Fibroblast of skin of left quadriceps (primary cell): ENCODE measurements around the gene TP73.

Experiments used
- DNase-seq, 2 experiments: peaks; one replicate each; pipeline ENCODE4 v3.0.0-alpha.2; 2013; ENCODE audit warnings: low read depth in 2 of 2

The TP73 gene

DNA sequence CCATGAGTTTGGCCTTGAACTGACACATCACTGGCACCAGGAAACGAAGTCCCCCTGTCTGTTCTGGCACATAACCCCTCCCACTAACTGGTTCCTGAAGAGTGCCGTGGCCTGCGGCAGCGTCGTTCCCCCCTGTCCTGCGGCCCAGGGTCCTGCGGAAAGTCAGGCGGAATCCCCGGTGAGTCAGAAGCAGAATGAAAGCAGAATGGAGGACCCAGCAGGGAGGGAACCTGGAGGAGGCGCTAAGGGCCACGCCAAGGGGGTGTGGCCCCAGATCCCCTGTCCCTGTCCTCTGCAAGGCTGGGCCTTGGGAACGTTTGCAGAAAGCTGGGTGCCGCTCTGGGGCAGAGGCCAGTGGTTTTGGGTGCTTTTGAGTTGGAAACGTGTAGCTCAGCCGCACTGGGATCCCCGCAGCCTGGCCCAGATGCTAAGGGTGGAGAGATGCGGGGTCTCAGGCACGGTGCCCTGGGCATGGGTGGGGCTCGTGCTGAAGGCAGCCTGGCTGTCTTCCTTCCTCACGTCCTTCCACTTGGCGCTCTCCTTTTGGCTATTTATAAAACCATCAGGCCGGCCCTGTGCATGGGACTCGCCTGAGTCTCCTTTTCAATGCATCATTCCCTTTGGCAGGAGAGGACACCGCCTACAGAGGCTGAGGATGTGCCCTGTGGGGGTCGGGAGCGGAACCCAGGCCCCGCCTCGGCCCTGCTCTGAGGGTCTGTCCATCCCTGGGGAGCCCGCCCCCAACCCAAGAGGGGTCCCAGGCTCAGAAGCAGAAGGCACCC lies 36.2 kb downstream of the TP73 start:
- DNase-seq, result no peak

DNA sequence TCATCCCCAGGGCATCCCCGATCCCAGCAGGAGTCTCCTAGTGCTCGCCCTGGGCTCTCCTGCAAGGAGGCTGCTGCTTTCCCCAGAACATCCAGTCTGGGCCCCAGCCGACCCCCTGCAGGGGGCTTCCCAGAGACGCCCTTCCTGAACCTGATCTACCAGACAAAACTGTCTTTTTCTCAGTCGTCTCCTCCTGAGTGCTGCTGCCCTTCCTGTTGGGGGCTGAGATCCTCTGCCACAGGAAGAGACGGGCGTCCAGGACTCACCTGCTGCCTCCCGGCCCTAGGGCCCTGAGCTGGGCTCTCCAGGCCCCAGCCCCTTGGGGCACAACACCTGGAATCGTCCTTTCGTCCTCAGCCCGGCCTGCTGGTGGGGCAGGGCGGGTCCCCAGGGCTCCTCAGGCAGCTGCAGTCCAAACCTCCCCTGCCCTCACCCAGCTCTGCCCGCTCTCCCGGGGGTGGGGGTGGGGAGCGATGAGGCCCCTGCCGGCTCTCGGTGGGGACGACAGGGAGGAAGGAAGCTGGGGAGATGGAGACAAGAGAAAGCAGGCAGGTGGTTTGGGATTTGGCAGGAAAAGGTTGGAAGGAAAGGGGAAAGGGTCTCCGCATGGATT lies 36.9 kb downstream of the TP73 start:
- DNase-seq, result no peak

DNA sequence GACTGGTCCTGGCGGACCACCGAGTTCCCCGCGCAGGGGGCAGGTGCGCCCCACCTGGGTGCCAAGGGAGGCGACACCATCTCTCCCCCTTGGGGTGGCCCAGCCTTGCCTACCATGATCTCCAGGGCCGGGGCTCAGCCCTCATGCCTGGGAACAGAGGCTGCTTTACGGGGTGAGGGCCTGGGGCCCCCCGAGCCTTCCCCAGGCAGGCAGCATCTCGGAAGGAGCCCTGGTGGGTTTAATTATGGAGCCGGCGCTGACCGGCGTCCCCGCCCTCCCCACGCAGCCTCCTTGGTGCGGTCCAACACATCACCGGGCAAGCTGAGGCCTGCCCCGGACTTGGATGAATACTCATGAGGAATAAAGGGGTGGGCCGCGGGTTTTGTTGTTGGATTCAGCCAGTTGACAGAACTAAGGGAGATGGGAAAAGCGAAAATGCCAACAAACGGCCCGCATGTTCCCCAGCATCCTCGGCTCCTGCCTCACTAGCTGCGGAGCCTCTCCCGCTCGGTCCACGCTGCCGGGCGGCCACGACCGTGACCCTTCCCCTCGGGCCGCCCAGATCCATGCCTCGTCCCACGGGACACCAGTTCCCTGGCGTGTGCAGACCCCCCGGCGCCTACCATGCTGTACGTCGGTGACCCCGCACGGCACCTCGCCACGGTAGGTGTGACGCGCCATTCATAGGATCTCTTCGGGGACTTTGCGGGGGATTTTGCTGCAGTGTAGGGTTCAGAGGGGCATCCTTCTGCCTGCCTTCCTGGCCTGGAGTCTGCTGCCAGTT lies 38.2 kb downstream of the TP73 start:
- no peak for DNase-seq

DNA sequence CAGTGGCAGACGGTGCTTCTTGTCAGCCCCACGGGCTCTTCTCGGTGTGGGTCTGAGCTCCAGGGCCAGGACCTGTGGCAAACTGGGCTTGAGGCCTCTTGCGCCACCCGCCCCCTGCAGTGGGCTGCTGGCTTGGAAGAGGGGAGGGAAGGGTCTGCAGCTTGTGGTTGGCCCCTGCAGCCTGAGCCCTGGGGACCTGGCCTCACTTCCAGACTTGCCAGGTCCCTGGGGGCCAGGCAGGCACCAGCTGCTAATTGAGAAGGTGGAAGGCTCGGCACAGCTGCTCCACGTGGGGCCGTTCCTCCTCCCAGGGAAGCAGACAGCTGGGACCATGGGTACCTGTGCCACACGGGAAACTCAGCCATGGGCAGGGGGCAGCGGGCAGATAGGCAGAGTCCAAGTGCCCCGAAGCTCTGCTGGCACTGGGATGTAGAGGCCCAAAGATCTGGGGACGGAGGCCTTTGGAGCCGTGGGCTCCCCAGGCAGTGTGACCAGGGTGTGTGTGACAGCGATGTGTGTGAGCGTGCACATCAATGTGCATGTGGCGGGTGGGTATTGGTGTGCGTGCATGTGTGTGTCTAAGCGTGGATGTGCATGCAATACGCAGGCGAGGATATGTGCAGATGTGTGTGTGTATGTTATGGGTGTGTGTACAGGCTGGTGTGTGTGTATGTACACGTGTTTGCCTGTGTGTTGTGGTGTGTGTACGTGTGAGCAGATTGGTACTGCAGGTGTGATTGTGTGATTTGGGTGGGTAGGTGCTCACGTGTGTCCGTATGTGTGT lies 39.3 kb downstream of the TP73 start:
- DNase-seq, result no peak

DNA sequence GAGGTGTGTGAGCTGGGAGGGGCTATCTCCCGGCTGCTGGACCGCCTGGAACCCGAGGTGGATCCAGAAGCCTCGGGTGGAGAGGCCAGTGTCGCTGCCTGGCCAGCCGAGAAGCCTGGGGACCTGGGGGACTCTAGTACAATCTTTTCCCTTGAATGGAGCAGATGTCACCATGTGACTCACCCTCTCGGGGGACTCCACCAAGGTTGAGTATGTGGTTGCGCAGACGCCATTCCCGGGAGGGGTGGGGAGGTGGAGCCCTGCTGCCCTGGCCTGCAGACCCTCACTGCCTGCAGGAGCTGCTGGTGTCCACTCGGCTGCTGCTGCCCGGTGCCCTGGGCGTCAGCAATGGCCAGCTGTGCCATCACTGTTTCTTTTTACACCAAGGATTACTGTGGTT lies 40.3 kb downstream of the TP73 start:
- no peak for DNase-seq

DNA sequence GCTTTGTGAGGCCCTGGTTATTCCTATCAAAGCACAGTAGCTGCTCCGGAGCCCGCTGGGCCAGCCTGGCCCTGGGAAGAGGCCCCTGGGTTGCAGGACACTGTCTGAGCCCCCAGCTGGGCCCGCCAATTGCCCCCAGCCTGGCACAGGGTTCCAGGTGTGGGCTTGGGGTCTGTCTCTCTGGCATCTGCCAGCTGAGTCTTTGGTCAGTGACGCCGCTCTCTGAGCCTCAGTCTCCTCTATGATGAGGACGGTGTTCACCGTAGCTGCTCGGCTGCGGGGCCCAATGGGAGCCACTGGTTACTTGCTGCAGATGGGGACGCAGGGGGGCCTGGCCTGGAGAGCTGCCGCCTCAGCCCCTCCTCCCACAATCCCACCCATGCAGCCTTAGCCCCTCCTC lies 41.0 kb downstream of the TP73 start:
- no peak for DNase-seq

DNA sequence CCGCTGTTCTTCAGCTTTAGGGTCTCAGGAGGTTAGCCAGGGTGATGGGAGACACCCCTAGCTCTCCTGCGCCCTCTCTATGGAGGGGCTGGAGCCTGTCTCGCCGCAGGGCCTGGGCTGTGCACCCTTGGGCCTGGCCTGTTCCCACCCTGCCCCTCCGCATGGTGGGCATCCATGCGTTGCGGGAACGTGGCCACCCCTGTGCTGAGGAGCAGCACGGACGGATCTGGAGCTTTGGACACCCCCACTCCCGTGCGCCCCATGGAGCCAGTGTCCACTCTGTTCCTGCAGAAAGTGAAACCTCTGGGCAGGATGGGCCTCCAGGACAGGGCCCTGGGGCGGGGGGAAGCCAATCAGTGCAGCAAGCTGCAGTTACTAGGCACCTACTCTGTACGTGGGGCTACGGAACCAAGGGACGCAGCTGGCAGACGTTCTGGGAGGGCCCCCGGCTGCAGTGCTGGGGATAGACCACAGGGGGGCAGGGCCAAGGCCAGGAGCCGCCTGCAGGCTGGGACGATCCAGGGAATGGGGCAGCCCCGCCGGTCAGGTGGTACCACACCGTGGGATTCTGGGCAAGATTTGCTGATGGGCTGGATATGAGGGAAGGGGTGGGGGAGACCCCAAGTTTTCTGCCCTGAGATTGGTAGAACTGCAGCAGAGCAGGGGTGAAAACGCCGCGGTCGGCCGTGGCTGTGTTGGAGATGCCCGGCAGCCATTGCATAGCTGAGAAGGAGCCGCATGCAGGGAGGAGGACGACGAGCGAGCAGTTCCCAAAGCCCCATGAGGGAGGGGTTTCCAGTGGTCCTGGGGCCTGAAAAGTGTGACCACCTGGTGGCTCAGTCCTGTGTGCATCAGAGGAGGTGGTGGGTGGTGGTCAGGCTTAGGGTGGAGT lies 43.3 kb downstream of the TP73 start:
- no peak for DNase-seq

DNA sequence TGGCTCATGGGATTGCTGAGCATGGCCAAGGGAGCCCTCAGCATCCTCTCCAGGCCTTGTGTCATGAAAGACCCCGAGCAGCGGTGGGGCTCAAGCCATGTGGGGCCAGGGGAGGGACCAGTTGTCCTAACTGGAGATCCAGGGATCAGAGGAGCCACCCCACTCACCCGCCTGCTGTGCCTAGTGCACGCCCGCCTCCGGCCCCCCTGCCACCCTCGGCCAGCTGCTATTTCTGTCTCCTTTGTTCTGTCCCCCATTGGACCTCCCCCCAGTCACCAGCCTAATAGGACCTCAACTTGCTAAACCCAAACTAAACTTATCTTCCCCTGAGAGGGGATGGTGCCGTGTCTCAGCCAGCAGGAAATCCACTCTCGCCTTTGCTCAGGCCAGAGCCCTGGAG lies 44.4 kb downstream of the TP73 start:
- DNase-seq, result no peak

DNA sequence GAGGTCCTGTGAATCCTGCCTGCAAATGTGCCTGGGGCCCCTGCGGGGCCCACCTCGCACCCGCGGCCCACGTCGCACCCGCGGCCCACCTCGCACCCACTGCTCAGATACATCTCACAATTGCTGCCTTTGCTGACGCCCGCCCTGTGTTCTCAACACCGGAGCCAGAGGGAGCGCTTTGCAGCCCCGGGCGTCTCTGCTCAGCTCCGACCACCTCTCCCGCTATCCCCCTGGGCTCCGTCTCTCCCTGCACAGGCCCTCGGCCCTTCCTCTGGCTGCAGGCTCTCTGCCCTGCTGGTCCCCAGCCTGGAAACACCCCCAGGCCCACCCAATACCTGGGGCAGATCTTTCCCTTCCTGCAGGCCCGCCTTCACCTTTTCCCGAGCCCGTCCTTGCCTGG lies 44.8 kb downstream of the TP73 start:
- no peak for DNase-seq

DNA sequence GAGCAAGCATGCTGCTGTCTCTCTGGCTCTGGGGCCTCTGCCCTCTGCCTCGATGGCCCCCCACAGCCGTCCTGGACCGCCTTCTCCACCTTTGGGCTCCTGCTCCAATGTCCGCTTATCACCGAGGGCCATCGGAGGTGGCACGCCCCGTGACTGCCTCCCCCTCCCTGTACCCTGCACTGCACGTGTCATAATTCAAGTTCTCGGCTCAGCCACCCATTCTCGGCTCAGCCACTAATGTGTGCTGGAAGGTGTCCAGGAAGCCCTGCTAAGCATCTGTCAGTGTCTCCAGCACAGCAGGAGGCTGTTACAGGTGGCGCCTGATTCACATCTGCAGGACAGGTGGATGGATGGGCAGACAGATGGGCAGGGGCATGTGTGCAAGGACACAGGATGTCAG lies 45.5 kb downstream of the TP73 start:
- no peak for DNase-seq

DNA sequence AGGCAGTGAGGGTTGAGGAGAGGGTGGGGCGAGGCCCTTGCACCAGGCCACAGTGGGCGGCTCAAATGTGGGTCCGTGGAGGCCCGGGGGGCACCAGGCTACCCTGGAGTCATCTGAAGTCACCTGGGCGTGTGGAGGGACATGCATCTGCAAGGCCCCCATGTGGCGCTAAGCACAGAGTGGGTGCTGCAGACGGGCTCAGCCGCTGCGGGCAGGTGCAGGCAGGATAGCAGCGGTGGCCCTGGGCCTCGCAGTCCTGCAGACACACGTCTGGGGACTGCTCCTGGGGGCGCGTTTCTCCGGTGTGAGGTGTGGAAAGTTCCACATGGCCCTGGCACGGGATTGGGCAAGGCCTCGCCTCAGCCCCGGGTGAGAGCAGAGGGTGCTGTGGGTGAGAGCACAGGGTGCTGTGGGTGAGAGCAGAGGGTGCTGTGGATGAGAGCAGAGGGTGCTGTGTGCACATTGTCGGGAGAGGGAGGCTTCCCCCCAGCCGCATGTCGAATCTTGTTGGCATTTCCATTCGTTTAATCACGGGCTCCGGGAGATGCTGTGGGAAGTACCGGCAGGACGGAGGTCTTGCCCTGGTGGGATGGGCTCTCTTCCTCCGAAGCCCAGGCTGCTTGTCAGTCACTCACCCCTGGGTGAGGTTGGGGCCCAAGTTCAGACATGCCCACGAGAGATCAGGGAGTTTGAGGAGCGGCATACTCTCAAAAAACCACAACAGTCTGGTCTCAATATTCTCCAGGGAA lies 46.5 kb downstream of the TP73 start:
- DNase-seq, result no peak

DNA sequence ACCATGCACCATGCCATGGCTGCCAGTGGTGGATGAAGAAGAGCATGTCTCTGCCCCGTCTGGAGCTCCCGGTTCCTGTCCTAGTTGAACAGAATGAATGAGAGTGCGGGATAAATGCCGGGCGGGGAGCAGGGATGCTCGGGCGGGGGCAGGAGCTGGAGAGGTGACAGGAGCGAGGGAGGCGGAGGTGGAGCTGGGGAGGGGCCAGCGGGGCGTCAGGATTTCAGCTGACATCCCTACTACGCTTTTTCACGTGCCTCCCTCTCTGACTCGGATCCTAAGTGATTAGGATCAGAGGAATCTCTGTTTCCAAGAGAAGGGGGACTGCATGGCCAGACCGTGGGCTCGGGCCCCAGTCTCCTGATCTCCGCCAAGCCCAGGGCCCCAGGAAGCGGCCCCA lies 47.3 kb downstream of the TP73 start:
- no peak for DNase-seq

DNA sequence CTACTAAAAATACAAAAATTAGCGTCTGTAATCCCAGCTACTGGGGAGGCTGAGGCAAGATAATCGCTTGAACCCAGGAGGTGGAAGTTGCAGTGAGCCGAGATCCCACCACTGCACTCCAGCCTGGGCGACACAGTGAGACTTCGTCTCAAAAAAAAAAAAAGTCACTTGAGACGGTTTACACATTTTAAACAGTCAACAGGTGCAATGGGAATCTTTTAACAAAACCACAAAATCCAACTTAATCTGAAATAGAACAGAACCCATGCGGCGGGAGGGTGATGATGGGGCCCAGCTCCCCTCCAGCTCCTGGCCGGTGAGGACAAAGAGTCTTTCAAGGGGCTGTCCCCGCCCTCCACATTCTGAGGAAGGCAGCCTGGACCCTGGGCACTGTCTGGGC lies 48.3 kb downstream of the TP73 start:
- no peak for DNase-seq

DNA sequence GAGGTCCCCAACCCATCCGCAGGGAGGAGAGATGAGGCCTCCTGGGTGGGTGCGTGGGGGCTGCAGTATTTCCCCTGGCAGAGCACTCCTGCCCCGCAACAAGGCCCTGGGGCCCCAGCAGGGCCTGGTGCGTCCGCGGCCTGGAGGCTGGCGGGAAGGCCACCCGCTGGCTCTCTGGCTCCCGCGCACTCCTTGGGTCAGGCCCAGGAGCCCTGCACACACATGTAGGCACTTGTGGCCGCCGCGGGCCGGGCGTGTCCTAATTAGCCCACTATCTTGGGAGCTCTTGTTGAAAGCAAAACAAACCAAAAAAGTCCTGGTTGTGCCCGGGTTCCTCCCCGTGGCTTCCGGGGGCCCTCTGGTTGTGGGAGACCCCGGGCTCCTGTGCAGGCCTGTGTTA lies 50.2 kb downstream of the TP73 start:
- no peak for DNase-seq

DNA sequence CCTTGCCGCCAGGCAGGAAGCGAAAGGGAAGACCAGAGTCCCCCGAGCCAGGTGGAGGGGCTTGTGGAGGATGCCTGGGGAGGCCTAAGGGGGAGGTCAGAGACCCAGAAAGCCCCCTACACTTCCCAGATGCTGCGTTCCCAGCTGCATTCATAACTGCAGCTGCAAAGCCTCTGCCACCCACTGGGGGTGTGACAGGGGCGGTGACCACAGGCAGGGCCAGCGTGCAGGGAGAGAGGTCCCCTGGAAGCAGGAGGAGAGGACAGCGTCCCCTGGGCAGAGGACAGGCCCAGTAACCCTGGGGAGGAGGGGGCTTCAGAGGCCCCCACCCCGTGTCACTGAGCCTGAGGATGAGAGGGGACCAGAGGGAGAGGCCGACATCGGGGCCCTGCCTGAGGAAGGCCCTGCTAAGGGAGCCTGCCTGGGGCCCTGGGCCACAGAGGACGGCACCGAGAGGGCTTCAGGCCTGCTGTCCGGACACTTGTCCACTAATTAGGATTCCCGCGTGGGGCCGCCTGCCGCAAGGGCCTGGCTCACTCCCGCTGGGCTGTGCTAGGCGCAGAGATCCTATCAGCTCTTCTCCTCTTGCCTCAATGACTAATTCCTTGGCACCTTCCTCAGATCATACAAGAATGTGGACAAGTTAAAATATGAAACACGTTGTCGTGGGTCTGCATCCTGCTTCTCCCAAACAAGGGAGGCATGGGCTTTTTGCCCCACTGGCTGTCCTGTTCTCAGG lies 50.8 kb downstream of the TP73 start:
- peak in 1 of 2 experiments; percentile 1 for DNase-seq

DNA sequence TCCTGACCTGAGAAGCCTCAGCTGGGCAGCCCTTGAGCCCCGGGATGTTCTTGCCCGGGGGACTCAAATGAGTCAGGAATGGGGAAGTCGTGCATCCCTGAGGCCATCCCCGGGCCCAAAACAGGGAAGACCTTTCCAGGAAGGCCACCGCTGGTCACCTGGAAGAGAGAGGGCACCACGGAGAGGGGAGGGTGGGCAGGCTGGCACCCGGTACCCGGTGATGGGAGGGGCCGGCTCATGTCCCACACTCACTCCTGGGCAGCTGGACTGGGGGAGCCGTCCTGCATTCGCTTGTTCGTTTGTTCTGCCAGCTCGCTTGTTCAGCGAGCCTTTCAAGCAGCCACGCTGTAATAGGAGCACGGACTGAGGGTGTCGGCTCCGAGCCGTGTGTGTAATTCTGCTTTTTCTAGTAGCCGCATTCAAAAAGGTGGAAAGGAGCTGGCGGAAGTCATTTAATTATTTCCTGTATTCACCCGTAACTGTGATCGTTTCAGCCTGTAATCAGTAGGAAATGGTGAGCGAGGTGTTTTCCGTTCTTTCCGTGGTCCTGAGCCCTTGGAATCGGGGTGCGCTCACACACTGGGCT lies 51.6 kb downstream of the TP73 start:
- DNase-seq, result no peak

DNA sequence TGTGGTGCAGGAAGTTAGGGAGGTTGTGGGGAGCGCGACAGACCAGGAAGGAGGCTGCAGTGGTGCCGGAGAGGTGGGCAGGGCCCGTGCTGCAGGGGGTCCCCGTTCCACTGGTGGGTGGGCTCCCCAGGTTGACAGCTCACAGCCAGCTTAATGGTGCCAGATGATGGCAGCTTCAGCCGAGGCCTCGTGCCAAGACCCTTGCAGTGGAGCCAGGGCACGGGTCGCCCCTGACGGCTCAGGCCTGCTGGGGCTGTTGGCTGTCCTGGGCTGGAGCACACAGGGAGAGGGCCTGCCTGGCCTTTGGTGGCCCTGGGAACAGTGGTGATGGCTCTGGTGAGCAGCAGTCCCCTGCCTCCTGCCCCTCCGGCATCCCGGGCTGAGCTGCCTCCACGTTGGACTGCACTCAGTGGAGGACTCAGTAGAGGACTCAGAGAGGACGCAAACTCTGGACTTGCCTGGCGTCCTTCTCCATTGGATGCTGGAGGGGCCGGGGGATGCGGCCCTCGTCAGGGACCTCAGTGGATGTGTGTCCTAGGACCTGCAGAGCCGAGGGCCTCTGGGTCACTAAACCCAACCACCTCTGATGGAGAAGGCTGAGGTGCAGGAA lies 53.1 kb downstream of the TP73 start:
- DNase-seq, result no peak

DNA sequence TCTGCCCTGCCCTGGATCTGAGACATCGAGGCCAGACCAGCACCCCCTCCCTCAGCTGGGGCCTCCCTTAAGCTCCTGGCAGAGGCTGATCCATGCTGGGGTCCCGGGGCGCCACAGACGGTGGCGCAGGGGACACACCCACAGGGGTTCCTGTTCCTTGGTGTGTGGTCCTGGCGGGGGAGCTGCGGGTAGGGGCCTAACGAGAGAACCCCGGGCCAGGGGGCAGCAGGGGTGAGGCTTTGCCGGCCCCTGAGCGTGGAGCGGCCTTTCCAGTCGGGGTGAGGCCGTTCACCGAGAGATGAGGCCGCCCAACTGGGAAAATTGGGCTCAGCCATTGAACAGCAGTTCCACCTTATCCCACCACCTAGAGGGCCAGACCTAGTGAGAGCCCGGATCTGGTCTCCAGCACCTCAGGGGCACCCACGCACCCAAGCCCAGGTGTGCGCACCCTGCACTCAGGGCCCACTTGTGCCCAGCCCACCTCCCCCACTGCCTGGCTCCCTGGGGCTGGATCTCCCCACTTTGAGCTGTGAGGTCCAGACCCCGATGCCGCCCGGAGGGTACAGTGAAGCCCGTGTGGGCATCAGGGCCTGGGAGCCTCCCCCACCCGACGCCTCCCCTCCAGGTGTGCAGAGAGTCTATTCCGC lies 54.5 kb downstream of the TP73 start:
- DNase-seq, result no peak
